Activated effector memory CD4-positive, alpha-beta T cell treated with Interleukin-2 at 50 U/mL for 16 hours (primary cell): ENCODE results near the gene LAMB3.
A peak's percentile ranks its signal among the peaks of the same experiment; 100 is the strongest.

Experiments
- DNase-seq: peaks from one replicate; pipeline ENCODE4 v3.0.0-alpha.2; 2020

Gene LAMB3

DNA sequence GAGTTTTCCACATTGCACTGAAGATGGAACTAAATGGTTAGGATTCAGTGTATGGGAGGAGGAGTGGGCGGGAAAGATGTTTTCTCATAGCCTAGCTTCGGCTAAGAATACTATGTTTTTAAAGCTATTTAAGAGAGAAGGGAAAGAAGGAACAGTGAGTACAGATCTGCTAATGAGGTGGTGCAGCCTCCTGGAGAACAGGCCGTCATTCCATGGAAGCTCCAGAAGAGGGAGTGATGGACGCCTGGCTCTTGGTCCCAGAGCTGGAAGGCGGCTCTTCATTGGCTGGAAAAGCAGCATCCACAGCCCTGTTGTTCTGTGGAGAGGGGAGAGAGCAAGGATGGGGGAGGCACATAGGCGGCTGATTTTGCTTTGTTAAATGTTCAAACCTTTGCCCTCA is 61.8 kb downstream of the LAMB3 start:
- DNase-seq = no peak

GRCh38 chr1:209589863-209590262 is 62.4 kb downstream of the LAMB3 start:
- DNase-seq = no peak

DNA sequence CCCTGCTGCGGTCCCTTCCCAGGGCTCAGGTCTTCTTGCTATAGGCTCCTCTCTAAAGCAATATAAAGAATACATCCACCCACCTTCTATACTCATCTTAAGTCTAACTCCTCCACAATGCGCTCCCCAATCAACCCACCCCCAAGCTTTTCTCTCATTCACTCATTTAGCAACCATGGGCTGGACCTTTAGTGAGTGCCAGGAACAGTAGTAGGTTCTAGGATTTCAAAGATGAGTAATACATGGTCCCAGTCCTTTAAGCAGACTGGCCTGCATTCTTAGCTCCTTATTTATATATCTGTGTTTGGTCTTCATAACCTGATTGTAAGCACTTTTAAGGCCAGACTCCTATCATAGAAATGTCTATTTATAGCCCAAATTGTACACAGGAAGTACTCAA is 62.8 kb downstream of the LAMB3 start:
- DNase-seq = no peak

DNA sequence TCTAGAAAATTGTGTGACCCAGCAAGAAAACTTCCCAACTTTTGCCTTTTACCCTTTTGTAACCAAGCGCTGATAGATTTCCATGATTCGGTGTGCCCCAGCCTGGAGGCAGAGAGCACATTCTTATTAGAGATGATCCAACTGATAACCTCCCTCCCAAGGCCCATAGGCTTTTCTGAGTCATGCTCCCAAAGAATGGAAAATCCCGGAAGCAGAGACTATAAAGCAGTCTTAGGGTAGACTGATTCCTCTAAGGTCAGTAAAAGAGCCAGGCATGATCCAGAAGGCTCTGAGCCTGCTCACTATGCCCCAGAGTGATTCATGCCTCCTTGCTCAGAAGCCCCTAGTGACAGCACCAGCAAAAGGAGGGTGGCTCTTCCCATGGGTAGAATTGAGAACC is 64.4 kb downstream of the LAMB3 start:
- DNase-seq = no peak

GRCh38 chr1:209586221-209586740 is 65.9 kb downstream of the LAMB3 start:
- DNase-seq = no peak

GRCh38 chr1:209585672-209586071 is 66.6 kb downstream of the LAMB3 start:
- no peak for DNase-seq

DNA sequence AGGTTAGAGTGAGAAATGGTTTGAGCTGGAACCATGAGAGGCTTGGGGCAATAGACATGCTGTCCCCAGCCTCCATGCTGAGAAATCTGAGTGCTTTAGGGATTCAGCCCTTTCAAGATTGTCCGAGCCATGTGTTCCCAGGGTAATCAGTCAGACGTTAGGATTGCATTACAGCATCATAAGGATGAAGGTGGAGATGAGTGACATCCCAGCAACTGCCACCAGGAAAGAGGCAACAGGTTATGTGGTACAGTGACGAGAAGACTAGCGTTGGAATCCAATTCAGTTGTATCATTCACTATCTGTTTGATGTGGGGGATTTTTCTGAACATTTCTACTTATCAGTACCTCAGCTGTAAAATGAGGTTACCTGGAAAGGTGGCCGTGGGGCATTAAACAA is 67.0 kb downstream of the LAMB3 start:
- DNase-seq = no peak

GRCh38 chr1:209584231-209584672 is 68.0 kb downstream of the LAMB3 start:
- no peak for DNase-seq

- no peak for DNase-seq
Observed at GRCh38 chr1:209583408-209583807, 68.8 kb downstream of the LAMB3 start, which contains the start of gene CAMK1G. Gene CAMK1G, plus strand, starts transcription at chr1:209583714. Its CDS starts 11,270 bp downstream, at chr1:209594984.

DNA sequence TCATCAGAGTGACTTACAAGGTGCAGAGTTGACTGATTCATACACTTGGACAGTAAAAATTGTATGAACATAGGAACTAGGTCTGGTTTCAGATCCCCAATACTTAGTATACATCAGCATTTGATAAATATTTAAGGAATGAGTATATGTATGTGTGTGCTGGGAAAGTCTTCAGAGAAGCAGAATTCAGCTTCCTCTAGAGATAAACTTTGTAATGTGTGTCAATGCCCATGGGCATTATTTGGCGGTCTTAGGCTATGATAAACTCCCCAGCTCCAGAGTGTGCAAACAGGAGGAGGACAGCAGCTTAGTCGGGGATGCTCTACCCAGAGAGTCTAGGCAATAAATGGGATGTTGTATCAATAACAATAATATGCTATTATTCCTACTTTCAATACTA is 71.6 kb downstream of the LAMB3 start:
- DNase-seq = no peak

GRCh38 chr1:209577346-209577745 is 74.9 kb downstream of the LAMB3 start:
- DNase-seq = no peak

DNA sequence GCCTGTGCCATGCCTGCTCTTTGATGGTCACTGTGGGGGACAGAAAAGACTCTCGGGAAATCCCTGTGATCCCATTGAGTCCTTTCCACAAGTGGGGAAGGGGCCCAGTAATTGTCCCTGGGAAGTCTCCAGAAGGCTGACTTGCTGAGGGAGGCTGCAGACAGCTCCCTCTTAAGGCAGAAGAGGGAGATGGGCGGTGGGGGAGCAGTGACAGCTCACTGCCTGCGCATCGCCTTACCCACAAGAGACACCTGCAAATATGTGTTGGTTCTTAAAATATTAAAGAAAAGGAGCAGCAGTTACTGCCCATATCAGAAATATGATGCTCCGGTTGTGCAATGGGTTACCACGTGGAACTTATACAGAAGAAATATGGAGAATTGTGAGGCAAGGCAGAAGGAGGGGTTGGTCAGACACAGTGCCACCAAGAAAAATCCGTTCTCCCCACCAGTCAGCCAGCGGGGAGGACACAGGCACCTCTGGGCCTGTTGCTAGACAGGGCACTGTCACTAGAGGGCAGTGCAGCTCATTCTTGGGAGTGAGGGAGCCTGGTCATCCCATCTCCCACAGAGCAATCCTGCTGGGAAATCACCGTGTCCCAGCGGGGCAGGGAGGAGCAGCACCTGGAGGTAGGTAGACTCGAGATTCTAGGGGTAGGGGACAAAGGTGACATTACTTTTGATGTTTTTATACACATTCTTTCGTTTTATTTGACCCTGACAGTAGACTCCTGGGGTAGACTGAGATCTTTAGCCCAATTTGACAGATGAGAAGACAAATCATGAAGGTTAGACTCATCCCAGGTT is 75.6 kb downstream of the LAMB3 start:
- peak; percentile 49 for DNase-seq

DNA sequence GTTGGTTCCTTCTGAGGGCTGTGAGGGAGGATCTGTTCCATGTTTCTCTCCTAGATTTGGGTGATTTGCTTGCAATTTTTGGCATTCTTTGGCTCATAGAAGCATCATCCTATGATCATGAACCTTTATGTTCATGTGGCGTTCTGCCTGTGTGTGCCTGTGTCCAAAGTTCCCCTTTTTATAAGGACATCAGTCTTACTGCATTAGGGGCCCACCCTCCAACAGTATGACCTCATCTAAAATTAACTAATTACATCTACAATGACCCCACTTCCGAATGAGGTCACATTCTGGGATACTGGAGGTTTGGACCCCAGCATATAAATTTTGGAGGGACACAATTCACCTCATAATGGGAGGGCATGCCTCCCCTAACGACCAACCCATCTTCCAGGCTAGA is 81.5 kb downstream of the LAMB3 start:
- DNase-seq = no peak

- DNase-seq = peak; percentile 52
Observed at GRCh38 chr1:209569455-209570207, 82.6 kb downstream of the LAMB3 start.

DNA sequence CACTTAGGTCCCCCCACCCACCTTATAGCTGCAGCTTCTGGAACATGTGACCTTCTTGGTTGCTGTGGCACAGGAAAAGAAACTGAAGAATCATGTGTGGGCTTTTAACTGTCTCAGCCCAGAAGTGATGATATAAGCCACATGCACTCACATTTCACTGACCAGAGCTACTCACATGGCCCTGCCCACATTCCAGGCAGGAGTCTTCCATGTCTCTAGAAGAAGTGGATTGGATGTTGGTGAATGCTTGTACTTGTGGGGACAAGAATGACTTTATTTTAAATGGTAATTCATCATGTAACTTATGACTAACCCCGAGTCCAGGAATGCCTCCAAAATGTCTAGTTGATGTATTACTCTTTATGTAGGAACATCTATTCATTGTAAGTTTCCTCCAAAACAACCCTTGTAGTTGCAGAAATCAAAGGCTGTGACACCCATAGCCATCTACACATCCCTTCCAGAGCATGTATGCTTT is 84.5 kb downstream of the LAMB3 start:
- DNase-seq = no peak

GRCh38 chr1:209565759-209566678 is 86.2 kb downstream of the LAMB3 start:
- peak; percentile 42 for DNase-seq
